ENCODE data around the gene TBCD.

The TBCD gene

DNA sequence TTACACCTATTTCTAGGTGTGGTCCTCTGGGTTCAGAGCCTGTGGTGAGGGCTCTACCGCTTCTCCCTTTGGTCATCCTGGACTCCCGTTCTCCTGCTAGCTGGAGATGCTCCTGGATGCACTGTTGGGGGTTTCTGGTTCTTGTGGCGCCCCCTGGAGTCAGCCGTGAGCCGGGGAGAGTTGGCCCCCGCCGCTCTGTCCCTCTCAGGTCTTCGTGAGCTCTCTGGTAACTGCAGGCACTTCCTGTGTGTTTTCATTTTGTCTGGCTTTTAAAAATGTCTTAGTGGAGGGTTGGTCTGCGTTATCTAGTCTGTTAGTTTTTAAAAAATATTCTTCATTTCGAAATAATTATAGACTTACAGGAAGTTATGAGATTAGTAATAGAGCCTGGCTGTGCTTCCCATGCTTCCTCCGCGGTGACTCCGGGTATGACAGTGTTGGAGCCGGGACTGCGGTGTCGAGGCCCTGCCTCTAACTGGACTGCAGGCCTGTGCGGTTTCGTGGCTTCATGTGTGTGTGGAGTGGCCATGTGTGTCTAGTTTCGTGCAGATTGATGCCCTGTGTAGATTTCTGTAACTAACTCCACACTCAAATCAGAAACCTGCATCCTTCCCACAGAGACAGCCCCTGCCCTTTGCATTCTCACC is 166.0 kb downstream of the TBCD start:
- Histone ChIP-seq H3K79me2 (ENCODE audit: low read length) (no peaks in the 10 kb centered on the region), H3K4me2 (ENCODE audit: low read length) (peak overlapping the region; percentile 3), H2AFZ (ENCODE audit: low read depth, low read length) (no peak overlapping the region), H3K27me3 (ENCODE audit: low read depth, low read length) (no peaks in the 10 kb centered on the region), H4K20me1 (ENCODE audit: insufficient read depth, low read length) (no peaks in the 10 kb centered on the region), H3K36me3 (replicated peaks; ENCODE audit: low read depth, low read length) (peaks cover 9% of the 10 kb centered on the region), H3K4me1 (ENCODE audit: low read length) (peaks cover 29% of the 10 kb centered on the region), H3K9ac (ENCODE audit: low read length) (no peak overlapping the region), H3K27ac (ENCODE audit: low read length) (no peak overlapping the region), H3K4me3 (ENCODE audit: low read length) (no peak overlapping the region), H3K9me3 (ENCODE audit: insufficient read depth, low read length) (no peaks in the 10 kb centered on the region)
- TF ChIP-seq, protein P1, sequence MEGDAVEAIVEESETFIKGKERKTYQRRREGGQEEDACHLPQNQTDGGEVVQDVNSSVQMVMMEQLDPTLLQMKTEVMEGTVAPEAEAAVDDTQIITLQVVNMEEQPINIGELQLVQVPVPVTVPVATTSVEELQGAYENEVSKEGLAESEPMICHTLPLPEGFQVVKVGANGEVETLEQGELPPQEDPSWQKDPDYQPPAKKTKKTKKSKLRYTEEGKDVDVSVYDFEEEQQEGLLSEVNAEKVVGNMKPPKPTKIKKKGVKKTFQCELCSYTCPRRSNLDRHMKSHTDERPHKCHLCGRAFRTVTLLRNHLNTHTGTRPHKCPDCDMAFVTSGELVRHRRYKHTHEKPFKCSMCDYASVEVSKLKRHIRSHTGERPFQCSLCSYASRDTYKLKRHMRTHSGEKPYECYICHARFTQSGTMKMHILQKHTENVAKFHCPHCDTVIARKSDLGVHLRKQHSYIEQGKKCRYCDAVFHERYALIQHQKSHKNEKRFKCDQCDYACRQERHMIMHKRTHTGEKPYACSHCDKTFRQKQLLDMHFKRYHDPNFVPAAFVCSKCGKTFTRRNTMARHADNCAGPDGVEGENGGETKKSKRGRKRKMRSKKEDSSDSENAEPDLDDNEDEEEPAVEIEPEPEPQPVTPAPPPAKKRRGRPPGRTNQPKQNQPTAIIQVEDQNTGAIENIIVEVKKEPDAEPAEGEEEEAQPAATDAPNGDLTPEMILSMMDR (IDR thresholded peaks at IDR 0.05; ENCODE audit: low read depth, low read length): peak; percentile 51
- TF ChIP-seq EZH2phosphoT487 (IDR thresholded peaks at IDR 0.05; ENCODE audit: low read depth): no peak

DNA sequence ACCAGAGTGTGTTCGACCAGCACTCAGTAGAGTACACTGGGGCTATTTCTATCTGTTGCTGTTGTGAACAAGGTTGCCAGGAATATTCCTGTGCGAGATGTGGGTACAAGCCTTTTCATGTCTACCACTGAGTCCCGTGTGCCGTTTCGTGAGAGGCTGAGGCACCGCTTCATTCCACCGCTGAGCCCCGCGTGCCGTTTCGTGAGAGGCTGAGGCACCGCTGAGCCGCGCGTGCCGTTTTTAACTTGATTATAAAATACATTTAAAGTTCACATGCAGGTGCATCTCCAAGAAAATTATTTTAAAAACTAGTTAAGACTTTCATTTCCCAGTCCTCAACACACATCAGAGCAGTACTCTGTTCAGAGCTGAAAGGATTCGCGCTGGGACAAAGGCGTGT is 166.6 kb downstream of the TBCD start:
- Histone ChIP-seq H3K4me3 (ENCODE audit: low read length) (no peak overlapping the region), H3K9ac (ENCODE audit: low read length) (no peak overlapping the region), H3K27ac (ENCODE audit: low read length) (no peak overlapping the region), H3K79me2 (ENCODE audit: low read length) (no peaks in the 10 kb centered on the region), H3K4me2 (ENCODE audit: low read length) (no peak overlapping the region), H3K36me3 (replicated peaks; ENCODE audit: low read depth, low read length) (peaks cover 3% of the 10 kb centered on the region), H3K9me3 (ENCODE audit: insufficient read depth, low read length) (no peaks in the 10 kb centered on the region), H2AFZ (ENCODE audit: low read depth, low read length) (no peak overlapping the region), H3K27me3 (ENCODE audit: low read depth, low read length) (no peaks in the 10 kb centered on the region), H3K4me1 (ENCODE audit: low read length) (peaks cover 26% of the 10 kb centered on the region), H4K20me1 (ENCODE audit: insufficient read depth, low read length) (no peaks in the 10 kb centered on the region)
- TF ChIP-seq, protein P1 (IDR thresholded peaks at IDR 0.05; ENCODE audit: low read depth, low read length): no peak
- TF ChIP-seq EZH2phosphoT487 (IDR thresholded peaks at IDR 0.05; ENCODE audit: low read depth): no peak

DNA sequence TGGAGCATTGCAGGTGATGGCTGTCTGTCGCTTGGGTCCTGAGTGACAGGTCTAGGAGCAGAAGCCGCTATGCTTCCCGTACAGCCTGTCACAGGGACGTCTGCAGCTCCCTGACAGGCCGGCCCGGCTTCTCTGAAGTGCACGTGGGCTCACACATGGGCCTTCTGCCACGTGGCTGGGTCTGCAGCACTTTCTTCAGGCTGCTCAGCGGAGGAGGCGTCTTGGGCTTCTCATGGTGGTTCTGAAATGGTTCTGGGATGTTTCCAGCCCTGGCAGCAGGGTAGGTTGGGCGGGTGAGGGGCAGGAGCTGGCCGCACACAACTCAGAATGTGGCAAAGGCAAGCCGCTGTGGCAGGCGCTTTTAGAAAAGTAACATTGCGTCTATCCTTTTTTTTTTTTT is 168.3 kb downstream of the TBCD start:
- Histone ChIP-seq H3K36me3 (replicated peaks; ENCODE audit: low read depth, low read length) (no peaks in the 10 kb centered on the region), H3K9ac (ENCODE audit: low read length) (no peak overlapping the region), H3K4me2 (ENCODE audit: low read length) (no peak overlapping the region), H3K79me2 (ENCODE audit: low read length) (no peaks in the 10 kb centered on the region), H2AFZ (ENCODE audit: low read depth, low read length) (no peak overlapping the region), H3K4me3 (ENCODE audit: low read length) (no peak overlapping the region), H3K4me1 (ENCODE audit: low read length) (peaks cover 14% of the 10 kb centered on the region), H4K20me1 (ENCODE audit: insufficient read depth, low read length) (no peaks in the 10 kb centered on the region), H3K27me3 (ENCODE audit: low read depth, low read length) (no peaks in the 10 kb centered on the region), H3K9me3 (ENCODE audit: insufficient read depth, low read length) (no peaks in the 10 kb centered on the region), H3K27ac (ENCODE audit: low read length) (no peak overlapping the region)
- TF ChIP-seq EZH2phosphoT487 (IDR thresholded peaks at IDR 0.05; ENCODE audit: low read depth): no peak
- TF ChIP-seq, protein P1 (IDR thresholded peaks at IDR 0.05; ENCODE audit: low read depth, low read length): no peak

DNA sequence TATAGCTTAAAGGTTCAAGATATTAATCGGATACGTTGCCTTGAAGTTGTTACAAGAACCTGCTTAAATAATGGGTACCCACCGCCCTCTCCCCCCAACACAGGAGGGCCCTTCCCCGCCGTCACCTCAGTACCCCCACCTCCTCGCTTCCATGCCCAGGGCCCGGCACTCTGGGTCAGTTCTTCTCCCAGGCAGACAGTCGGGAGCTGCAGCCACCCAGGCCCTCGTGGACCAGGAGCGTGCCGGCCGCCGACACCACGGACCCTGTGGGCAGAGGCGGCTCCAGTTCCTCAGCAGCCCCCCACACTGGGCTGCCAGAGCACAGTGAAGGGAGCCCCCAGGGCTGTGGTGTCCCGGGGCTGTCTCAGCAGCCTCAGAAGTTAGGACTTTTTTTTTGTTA is 168.8 kb downstream of the TBCD start:
- TF ChIP-seq, protein P1 (IDR thresholded peaks at IDR 0.05; ENCODE audit: low read depth, low read length): no peak
- no peak for TF ChIP-seq EZH2phosphoT487 (IDR thresholded peaks at IDR 0.05; ENCODE audit: low read depth)
- Histone ChIP-seq H3K4me1 (ENCODE audit: low read length) (peaks cover 8% of the 10 kb centered on the region), H3K4me3 (ENCODE audit: low read length) (no peak overlapping the region), H3K79me2 (ENCODE audit: low read length) (no peaks in the 10 kb centered on the region), H2AFZ (ENCODE audit: low read depth, low read length) (no peak overlapping the region), H4K20me1 (ENCODE audit: insufficient read depth, low read length) (no peaks in the 10 kb centered on the region), H3K9ac (ENCODE audit: low read length) (no peak overlapping the region), H3K27ac (ENCODE audit: low read length) (no peak overlapping the region), H3K4me2 (ENCODE audit: low read length) (no peak overlapping the region), H3K36me3 (replicated peaks; ENCODE audit: low read depth, low read length) (no peaks in the 10 kb centered on the region), H3K27me3 (ENCODE audit: low read depth, low read length) (no peaks in the 10 kb centered on the region), H3K9me3 (ENCODE audit: insufficient read depth, low read length) (no peaks in the 10 kb centered on the region)

All from OCI-LY3 (cell line).